ENCODE data around the gene DNAH14.

Gene DNAH14

GRCh38 chr1:225114354-225114990 is 185.0 kb downstream of the DNAH14 start:
- TF ChIP-seq USF1 (IDR thresholded peaks at IDR 0.05) (no peak), CEBPB (IDR thresholded peaks at IDR 0.05) (no peak), MAX (IDR thresholded peaks at IDR 0.05) (no peak), EGR1 (IDR thresholded peaks at IDR 0.05) (no peak), EP300 (IDR thresholded peaks at IDR 0.05; ENCODE audit: borderline replicate concordance) (no peak), NFIC (IDR thresholded peaks at IDR 0.05) (no peak), TCF12 (IDR thresholded peaks at IDR 0.05; ENCODE audit: low read depth) (no peak), FOXM1 (IDR thresholded peaks at IDR 0.05; ENCODE audit: borderline replicate concordance, low read depth) (no peak)

- no peak for TF ChIP-seq EP300 (IDR thresholded peaks at IDR 0.05; ENCODE audit: borderline replicate concordance)
- no peak for TF ChIP-seq CREB1 (IDR thresholded peaks at IDR 0.05; ENCODE audit: low read depth)
- TF ChIP-seq TCF12 (IDR thresholded peaks at IDR 0.05; ENCODE audit: low read depth): no peak
- TF ChIP-seq FOXM1 (IDR thresholded peaks at IDR 0.05; ENCODE audit: borderline replicate concordance, low read depth): no peak
- no peak for TF ChIP-seq ZBTB7A (IDR thresholded peaks at IDR 0.05; ENCODE audit: low read depth)
- TF ChIP-seq USF1 (IDR thresholded peaks at IDR 0.05): no peak
- no peak for TF ChIP-seq REST (IDR thresholded peaks at IDR 0.05; ENCODE audit: low read depth)
- no peak for TF ChIP-seq NFIC (IDR thresholded peaks at IDR 0.05)
Measured at GRCh38 chr1:225119307-225119706, 189.8 kb downstream of the DNAH14 start.

GRCh38 chr1:225121095-225121494 is 191.6 kb downstream of the DNAH14 start:
- no peak for TF ChIP-seq FOXM1 (IDR thresholded peaks at IDR 0.05; ENCODE audit: borderline replicate concordance, low read depth)
- no peak for TF ChIP-seq EP300 (IDR thresholded peaks at IDR 0.05; ENCODE audit: borderline replicate concordance)
- TF ChIP-seq CEBPB (IDR thresholded peaks at IDR 0.05): 0 out of 2 replicates have a peak, but pooled peaks have one; percentile 54
- TF ChIP-seq USF1 (IDR thresholded peaks at IDR 0.05): no peak

- TF ChIP-seq EP300 (IDR thresholded peaks at IDR 0.05; ENCODE audit: borderline replicate concordance): no peak
- no peak for TF ChIP-seq EGR1 (IDR thresholded peaks at IDR 0.05)
- no peak for TF ChIP-seq CEBPB (IDR thresholded peaks at IDR 0.05)
- no peak for TF ChIP-seq NFIC (IDR thresholded peaks at IDR 0.05)
- TF ChIP-seq FOXM1 (IDR thresholded peaks at IDR 0.05; ENCODE audit: borderline replicate concordance, low read depth): no peak
- no peak for TF ChIP-seq TCF12 (IDR thresholded peaks at IDR 0.05; ENCODE audit: low read depth)
- no peak for TF ChIP-seq REST (IDR thresholded peaks at IDR 0.05; ENCODE audit: low read depth)
Measured at GRCh38 chr1:225131869-225132268, 202.4 kb downstream of the DNAH14 start.

- TF ChIP-seq FOXM1 (IDR thresholded peaks at IDR 0.05; ENCODE audit: borderline replicate concordance, low read depth): no peak
Measured at GRCh38 chr1:225137976-225138375, 208.5 kb downstream of the DNAH14 start.

GRCh38 chr1:225143001-225143400 is 213.5 kb downstream of the DNAH14 start:
- TF ChIP-seq TEAD4 (IDR thresholded peaks at IDR 0.05): no peak
- no peak for TF ChIP-seq YY1 (IDR thresholded peaks at IDR 0.05; ENCODE audit: low read depth)
- no peak for TF ChIP-seq REST (IDR thresholded peaks at IDR 0.05; ENCODE audit: low read depth)
- TF ChIP-seq NFIC (IDR thresholded peaks at IDR 0.05): no peak
- TF ChIP-seq MAX (IDR thresholded peaks at IDR 0.05): no peak
- TF ChIP-seq ZBTB7A (IDR thresholded peaks at IDR 0.05; ENCODE audit: low read depth): no peak
- TF ChIP-seq EP300 (IDR thresholded peaks at IDR 0.05; ENCODE audit: borderline replicate concordance): no peak
- TF ChIP-seq TAF1 (IDR thresholded peaks at IDR 0.05; ENCODE audit: low read depth): no peak
- TF ChIP-seq RAD21 (IDR thresholded peaks at IDR 0.05; ENCODE audit: low read depth): no peak
- TF ChIP-seq FOXM1 (IDR thresholded peaks at IDR 0.05; ENCODE audit: borderline replicate concordance, low read depth): no peak
- TF ChIP-seq TCF12 (IDR thresholded peaks at IDR 0.05; ENCODE audit: low read depth): no peak
- no peak for TF ChIP-seq CEBPB (IDR thresholded peaks at IDR 0.05)
- TF ChIP-seq CREB1 (IDR thresholded peaks at IDR 0.05; ENCODE audit: low read depth): no peak
- TF ChIP-seq EGR1 (IDR thresholded peaks at IDR 0.05): no peak
- TF ChIP-seq USF1 (IDR thresholded peaks at IDR 0.05): no peak

Measured in Ishikawa (cell line).